Fibroblast of peridontal ligament (primary cell): ENCODE data around the gene ERC1.
A peak's percentile ranks its signal among the peaks of the same experiment; 100 is the strongest.
"Not testable (repeated sequence)": the region's sequence is repeated elsewhere in the genome, so short reads cannot be mapped to it uniquely, and the experiment has no call there.

ENCODE experiments used
- DNase-seq: peaks from one replicate; pipeline ENCODE4 v3.0.0-alpha.2; 2010; ENCODE audit errors: extremely low read depth

The ERC1 gene

DNA sequence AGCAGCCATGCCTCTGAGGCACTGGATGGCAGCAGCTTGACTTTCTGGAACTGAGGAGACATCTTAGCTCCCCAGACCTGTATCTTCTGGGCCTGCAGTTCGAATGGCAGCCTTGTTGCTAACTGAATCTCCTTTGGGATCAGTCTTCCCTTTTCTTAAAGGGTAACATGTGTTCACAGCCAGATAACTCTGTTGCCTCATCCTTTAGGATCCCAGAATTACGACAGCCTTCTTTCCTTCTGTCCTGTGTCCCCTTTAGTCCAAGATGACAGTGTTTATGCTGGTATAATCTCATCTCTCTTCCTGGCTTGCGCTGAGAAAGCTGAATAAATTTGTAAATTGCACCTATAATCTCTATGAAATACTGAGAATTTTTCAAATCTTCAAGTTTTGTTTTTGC, 9.1 kb upstream of the ERC1 start:
- DNase-seq = peak; percentile 46

DNA sequence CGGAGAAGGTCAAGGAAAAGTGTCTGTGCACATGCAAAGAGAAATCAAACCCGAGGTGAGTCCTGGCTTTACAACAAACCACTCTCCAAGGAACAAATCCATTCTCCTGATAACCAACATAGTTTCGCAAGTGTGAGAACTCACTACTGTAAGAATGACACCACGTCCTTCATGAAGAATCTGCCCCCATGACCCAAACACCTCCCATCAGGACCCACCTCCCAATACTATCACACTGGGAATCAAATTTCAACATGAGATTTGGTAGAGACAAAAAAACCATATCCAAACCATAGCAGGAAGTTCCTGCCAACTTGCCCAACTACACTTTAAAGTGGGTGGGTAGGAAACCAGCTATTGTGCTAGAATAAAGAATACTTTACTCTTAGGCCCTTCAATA, 2.4 kb upstream of the ERC1 start:
- no peak for DNase-seq

DNA sequence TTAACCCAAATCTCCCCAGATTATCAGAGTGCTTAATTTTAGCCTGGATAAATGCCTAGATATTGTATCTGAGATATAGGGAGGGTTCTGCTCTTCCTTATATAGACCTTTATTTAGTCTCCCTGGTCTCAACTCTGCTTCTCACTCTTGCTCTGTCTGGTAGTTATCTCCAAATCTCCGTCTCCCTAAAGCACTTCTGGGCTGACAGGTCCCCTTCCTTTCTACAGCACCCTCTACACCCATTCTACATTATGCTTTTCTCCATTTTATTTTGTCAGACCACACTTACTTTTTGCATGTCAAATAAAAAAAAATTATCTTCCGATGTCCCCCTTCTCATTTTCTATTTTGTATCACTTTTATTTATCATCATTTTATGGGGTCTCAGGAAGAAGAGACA, 2.0 kb upstream of the ERC1 start:
- no peak for DNase-seq

DNA sequence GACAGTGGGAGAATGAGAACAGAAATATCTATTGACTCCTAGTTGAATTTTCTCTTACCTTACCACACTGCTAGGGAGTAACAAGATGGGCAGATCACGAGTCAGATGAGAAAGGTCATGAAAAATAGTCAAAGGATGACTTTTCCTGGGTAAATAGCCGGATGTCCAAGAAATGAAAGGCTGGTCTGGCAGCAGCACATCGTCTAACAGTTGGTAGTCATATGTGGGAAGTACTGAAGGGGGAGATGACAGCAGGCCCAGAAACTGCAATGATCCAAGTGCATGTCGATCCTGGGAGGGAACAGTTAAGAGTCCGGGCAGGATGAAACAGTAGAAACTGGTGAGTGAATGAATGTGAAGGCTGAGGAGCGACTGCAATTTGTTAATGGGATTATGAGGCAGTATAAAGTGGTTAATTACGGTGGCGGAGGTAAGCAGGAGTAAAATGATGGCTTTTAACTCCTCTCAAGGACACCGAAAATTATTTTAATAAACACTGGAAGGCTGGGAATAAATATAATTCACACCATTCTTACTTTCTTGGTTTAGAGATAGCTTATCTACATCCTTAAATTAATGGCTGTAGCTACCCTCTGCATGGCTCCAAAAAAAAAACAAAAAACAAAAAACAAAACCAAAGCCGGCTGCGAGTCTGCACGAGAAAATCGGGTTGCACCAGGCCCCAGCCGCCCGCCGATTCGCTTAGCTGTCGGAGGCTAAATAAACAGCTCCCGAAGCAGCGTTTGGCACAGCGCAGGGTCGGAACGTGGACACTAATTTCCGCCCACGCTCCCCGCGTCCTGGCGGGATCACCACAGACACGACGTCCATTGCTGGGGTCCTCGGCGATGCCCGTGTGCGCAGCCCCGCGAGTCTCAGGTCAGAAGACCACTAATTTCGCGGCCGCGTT, 1.0 kb upstream of the ERC1 start:
- DNase-seq = peak; percentile 81

DNA sequence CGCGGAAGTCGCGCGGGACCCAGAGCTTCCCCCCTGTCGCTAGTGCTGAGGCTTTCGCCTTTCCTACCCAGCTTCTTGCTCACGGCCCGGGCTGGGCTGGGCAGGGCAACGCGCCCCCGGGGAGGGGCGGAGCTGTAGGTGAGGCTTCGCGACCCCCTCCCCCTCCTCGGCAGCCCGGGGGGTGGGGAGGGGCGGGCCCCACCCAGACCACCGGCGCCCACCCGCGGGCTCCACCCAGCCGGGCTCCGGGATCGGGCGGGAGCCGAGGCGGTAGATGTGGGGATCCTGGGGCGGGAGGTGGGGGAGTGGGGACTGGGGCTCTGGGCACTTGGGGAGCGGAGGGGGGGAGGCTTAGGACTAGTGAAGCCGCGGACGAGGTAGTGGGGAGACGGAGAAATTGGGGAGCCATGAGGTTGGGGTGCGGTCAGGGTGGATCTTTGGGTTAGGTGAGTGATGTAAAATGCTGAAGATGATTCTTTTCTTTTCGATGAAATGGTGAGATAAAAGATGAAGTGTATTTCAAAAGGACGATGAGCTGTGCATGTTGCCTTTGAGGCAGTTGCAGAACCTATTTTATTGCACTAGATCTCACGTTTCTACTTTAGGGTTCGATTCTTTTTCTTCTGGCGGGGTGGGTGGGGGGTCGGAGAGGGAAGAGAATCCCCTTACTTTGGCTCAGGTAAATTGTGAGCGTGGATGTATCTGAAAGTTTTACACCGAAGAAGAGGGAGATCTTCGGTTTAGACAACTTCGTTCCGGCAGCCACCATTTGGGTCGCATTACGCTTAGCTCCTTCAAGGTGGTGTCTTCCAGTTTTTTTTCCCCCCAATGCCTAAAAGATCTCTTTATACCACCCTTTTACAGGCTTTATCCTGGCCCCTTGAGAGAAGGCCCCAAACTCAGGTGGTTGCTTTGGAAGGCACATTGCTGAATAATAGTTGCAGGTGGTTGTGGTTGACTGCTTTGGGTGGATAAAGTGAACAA, 619 bp downstream of the ERC1 start:
- peak; percentile 17 for DNase-seq

DNA sequence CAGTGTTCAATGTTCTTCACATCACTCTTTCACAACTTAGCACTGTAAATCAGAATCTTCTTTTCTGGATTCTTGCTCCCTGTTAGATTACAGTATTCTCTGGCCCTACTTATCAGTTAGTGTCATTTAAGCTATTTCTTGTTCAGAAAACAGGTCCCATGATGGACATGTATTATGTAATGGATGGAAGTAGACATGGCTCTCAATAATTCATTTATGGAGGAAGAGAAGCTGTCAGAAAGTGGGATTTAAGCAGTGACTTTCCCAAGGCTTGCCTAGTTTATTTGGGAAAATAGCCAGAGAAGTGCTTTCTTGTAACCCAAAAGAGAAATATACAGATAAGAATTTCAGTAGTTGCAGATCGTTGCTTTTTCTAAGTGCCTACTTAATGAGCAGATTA, 1.6 kb downstream of the ERC1 start:
- peak; percentile 28 for DNase-seq

DNA sequence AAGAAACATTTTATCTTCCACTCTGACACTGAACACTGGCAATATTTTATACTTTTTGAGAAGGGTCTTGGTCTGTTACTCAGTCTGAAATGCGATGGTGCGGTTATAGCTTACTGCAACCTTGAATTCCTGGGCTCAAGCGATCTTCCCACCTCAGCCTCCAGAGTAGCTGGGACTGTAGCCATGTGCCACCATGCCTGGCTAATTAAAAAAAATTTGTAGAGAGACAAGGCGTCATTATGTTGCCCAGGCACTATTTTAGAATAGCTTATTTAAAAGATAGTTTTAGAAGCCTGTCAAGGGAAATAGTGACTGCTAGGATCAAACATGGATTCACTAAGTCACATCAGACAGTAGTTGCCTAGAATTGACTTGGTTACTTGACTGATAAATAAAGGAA, 5.9 kb downstream of the ERC1 start:
- DNase-seq = no peak

DNA sequence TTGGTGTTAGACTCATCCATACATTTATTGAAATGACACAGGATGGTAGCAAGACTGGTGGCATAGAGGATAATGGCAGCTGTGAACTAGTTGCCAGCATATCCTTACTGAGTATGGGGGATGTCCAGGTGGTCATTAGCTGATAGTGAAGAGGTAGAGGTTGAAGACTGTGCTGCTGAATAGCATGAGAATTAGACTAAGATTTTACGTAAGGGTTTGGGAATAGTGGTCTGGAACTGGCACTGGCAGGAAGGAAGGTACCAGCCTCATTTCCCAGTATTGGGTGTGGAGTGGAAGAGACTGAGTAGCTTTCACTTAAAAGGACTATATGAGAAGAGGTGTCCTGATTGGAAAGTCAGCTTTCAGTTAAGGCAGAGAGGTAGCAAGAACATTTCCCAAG, 6.5 kb downstream of the ERC1 start:
- no peak for DNase-seq

DNA sequence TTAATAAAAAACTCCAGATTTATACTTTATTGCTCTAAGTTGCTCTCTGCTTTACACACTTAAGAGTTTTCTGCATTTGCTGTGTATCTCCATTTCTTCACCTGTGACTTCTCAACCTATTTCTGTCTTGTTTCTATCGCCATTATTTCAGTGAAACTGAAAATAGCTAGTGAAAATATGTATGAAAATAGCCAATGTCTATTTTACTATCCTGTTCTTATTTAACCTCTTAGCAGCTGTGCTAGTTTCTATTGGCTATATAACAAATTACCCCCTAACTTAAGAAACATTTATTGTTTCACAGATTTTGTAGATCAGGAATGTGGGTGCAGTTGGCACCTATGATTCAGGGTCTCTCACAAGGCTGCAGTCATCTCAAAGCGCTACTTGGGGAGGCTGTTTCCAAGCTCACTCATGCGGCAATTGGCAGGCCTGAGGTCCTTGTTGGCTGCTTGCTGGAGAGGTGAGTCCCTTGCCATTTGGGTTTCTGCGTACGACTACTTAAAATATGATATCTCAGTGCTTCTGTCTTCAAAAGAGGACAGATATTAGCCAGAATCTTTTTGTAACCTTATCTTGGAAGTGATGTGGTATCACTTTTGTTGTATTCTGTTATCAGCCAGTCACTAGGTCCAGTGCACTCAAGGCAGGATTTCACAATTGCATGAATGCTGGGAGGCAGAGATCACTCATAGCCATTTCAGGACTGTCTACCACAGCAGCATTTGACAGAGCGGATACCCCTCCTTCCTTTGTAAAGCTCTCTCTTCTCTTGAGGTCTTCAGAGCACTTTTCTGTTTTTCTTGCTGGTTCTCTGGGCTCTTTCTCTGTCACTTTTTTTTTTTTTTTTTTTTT, 7.2 kb downstream of the ERC1 start:
- no peak for DNase-seq

DNA sequence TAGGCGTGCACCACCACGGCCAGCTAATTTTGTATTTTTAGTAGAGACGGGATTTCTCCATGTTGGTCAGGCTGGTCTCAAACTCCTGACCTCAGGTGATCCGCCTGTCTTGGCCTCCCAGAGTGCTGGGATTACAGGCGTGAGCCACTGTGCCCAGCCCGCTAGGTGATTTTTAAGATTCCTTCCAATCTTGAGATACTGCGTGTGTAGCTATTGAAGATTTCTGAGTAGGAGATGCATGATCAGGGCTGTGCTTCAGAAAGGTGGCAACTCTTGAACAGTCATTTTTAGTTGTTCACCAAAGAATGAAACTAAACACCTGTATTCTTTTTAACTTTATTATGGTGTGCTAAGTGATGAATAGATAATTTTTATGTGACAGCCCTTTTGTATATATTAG, 8.7 kb downstream of the ERC1 start:
- not testable (repeated sequence) for DNase-seq

DNA sequence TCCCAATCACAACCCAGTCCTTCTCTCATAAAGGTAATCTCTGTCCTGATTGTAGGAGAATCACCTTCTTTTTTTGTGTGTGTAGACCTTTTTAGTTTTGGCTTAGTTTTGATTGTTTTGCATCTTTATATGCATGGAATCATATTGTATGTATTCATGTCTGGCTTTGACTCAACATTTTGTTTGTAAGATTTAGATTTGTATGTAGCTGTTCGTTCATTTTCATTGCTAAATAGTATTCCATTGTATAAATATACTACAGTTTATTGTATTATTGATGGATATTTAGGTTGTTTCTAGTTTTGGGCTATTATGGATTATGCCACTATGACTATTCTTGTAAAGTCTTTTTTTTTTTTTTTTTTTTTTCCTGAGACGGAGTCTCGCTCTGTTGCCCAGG, 10.5 kb downstream of the ERC1 start:
- no peak for DNase-seq

DNA sequence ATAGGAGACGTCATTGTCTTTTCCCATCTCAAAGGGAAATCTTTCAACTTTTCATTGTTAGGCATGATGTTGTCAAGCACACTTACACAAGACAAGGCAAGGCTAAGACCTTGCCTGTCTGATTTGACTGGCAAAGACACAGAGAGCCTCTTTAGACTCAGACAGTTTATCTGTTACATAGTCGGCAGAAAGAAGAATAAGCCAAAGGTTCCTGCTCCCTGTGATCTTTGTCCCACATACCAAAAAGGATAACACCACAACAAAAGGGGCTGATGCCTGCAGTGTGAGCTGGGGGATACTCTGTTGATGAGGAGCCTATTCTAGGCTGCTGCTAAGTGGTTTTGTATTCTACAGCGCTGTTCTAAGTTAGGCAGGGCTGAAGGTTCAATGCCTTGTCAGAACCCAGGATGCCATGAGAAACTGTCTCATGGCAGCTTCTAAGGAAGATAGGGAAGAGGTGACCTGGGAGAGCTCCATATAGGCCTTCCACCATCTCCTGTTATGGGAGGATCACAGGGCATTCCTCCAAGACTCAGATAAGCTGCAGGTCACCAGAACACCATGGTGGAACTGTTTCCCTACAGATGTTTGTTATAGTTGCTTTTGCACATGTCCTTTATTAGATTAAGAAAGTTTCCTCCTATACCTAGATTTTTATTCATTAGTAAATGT, 12.7 kb downstream of the ERC1 start:
- DNase-seq = no peak

DNA sequence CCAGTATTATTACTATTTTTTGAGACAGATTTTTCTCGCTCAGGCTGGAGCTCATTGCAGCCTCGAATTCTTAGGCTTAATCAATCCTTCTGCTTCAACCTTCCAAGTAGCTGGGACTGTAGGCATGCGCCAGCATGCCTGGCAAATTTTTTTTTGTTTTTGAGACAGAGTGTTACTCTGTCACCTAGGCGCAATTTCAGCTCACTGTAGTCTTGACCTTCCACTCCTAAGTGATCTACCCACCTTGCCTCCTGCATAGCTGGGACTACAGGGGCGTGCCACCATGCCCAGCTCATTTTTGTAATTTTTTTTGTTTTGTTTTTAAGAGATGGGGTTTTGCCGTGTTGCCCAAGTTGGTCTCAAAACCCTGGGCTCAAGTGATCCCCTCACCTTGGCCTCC, 15.2 kb downstream of the ERC1 start:
- DNase-seq = no peak

DNA sequence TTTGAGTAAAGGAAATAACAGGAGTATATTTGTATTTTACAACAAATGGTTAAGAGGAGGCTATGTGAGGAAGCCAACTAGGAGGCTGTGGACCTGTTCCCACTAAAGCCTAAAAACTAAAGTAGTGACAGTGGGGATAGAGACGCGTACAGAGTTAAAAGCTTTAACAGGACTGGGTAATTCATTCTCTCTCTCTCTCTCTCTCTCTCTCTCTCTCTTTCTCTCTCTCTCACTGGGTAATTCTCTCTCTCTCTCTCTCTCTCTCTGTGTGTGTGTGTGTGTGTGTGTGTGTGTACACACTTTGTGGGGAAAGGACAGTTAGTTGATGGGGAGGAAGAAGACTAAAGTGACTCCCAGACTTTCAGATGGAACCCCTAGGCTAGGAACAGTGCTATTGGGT, 16.3 kb downstream of the ERC1 start:
- no peak for DNase-seq

DNA sequence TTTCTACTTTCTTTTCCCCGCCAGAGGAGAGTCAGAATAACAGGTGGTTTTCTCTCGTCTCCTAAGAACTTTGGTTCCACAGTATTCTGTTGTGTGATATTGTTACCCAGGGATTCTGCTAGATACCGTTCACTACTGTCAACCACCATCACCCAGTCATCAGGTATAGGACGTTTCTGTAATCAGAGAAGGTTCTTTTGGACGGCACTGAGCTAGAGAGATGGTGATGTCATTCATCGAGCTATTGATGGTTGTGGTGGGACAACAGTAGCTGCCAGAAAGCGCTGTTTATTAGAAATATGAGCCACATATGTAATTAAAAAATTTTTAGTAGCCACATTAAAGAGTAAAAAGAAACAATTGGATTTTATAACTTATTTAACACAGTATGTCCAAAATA, 17.0 kb downstream of the ERC1 start:
- DNase-seq = no peak

DNA sequence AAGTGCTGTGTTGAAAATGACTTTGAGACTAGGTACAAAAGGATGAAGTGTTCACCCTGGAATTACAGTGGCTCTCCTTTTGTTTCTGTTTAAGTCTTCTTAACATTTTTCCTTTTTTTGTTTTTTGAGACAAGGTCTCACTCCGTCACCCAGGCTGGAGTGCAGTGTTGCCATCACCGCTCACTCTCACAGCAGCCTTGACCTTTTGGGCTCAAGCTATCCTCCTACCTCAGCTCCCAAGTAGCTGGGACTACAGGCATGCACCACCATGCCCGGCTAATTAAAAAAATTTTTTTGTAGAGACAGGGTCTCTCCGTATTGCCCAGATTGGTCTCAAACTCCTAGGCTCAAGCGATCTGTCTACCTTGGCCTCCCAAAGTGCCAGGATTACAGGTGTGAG, 20.1 kb downstream of the ERC1 start:
- DNase-seq = no peak

DNA sequence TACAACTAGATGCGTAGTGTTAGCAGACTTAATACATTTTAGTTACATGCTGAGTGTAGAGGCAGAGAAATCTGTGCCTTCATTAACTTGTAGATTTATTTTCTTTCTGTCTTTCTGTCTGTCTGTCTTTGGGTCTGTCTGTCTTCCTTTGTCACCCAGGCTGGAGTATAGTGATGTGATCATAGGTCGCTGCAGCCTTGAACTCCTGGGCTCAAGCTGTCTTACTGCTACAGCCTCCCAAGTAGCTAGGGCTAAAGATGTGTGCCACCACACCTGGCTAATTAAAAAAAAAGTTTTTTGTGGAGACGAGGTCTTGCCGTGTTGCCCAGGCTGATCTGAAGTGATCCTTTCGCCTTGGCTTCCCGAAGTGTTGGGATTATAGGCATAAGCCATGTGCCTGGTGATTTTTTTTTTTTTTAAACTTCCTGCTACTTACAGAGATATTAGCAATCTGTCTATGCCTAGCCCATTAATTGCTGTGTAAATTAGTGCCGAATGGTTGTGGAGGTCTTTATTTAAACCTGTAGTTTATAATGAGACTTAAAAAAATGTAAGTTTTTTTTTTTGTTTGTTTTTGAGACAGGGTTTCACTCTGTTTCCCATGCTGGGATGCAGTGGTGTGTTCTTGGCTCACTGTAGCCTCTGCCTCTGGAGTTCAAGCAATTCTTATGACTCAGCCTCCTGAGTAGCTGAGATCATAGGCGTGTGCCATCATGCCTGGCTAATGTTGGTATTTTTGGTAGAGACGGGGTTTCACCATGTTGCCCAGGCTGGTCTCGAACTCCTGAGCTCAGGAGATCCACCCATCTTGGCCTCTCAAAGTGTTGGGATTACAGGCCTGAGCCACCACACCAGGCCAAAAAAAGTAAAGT, 22.8 kb downstream of the ERC1 start:
- peak; percentile 87 for DNase-seq

DNA sequence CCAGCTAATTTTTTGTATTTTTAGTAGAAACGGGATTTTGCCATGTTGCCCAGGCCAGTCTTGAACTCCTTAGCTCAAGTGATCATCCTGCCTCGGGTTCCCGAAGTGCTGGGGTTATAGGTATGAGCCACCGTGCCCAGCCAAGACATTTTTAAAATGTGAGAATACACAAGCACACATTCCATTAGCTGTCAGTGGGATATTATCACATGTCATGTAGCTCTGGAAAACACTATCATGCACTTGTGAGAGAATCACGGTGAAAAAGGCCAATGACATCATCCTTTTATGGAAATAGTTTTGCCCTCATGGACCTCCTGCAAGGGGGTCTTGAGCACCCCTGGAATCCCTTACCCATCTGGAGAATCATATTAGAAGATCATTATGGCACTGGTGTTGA, 28.3 kb downstream of the ERC1 start:
- no peak for DNase-seq

DNA sequence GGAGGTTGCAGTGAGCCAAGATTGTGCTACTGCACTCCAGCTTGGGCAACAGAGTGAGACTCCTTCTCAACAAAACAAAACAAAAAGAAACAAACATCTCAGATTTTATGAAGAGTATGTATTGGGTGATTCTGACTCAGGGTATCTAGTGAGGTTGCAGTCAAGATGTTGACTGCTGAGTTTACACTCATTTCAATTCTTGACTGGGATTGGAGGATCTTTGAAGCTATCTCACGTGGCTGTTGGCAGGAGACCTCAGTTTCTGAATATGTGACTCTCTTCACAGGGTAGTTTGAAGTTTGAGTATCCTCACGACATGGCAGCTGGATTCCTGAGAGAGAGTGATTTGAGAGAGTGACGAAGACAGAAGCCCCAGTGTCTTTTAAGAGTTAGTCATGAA, 29.4 kb downstream of the ERC1 start:
- DNase-seq = no peak
